ENCODE measurements around the gene GALNT2. TPM values are rescaled to one million over a fixed set of nuclear protein-coding genes. Genes with fewer than 3 reads are reported as not detected.
A peak's percentile ranks its signal among the peaks of the same experiment; 100 is the strongest.

GALNT2 gene
- total RNA-seq (10 to 100 TPM; 38.6 to 95.7 (median 83.7) TPM), polyA plus RNA-seq (100 to 1,000 TPM in 1 of 2 donors, 10 to 100 TPM in 1; 53.6 to 142 TPM)
- long read RNA-seq, donor 1, full-length matches to known transcripts = 55 of 177 reads
- long read RNA-seq, donor 1, partial matches to known transcripts = 15 of 177 reads
- long read RNA-seq, donor 1, other reads (novel, unspliced or antisense) = 107 of 177 reads
- long read RNA-seq, donor 2, full-length matches to known transcripts = 19 of 37 reads
- long read RNA-seq, donor 2, partial matches to known transcripts = 18 of 37 reads
- long read RNA-seq, donor 2, other reads (novel, unspliced or antisense) = 0 of 37 reads
- long read RNA-seq, donor 3, full-length matches to known transcripts = 72 of 167 reads
- long read RNA-seq, donor 3, partial matches to known transcripts = 86 of 167 reads
- long read RNA-seq, donor 3, other reads (novel, unspliced or antisense) = 9 of 167 reads

DNA sequence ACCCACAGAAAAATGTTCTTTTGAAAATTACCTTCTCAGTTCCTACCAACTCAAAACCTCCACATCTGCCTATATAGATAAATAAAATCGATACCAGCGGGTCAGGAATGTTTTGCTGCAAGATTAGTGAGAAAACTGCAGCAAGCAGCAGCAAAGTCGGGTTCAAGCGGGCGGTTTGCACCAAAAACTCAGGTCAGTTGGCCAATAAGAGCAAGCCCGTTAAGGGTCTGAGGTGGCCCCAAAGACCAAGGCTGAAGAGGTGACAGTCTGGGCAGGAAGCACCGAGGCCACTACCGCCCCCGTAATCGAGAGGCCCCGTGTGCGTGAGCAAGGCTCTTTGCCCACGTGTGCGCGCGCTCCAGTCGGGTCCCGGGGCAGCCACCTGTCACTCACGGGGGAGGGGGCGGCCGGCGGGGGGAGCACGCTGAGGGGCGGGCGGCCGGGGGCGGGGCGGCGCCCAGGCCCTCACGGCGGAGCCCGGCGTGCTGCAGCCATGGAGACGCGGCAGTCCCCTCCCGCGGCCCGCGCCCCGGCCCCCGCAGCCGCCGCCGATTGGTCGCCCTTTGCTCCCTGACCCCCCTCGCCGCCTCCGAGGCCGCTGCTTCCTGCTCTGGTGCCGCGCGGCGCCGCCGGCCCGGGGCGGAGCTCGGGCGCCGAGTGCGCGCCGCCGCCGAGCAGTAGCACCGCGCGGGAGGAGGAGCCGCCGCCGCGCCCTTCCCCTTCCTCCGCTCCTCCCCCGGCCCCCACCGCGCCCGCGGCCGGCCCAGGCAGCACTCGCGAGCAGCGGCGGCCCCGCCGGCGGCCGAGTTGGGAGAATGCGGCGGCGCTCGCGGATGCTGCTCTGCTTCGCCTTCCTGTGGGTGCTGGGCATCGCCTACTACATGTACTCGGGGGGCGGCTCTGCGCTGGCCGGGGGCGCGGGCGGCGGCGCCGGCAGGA is at the start of gene GALNT2:
TSS of gene GALNT2 (plus strand) at position 773 of the 939 bp plus-strand sequence. CDS start at position 816, 43 bp downstream.
- peaks cover 7% of the 10 kb centered on the region for H3K4me1 ChIP-seq (ENCODE audit: insufficient read depth)
- 1 to 2% (median 1%) methylated on average over 24 to 103 of the region's 104 CpGs for WGBS, 3 donors
- TF ChIP-seq EP300 (IDR thresholded peaks at IDR 0.05) (no peak), POLR2A (IDR thresholded peaks at IDR 0.05) (peak; percentile 65)
- TF ChIP-seq, protein P1, sequence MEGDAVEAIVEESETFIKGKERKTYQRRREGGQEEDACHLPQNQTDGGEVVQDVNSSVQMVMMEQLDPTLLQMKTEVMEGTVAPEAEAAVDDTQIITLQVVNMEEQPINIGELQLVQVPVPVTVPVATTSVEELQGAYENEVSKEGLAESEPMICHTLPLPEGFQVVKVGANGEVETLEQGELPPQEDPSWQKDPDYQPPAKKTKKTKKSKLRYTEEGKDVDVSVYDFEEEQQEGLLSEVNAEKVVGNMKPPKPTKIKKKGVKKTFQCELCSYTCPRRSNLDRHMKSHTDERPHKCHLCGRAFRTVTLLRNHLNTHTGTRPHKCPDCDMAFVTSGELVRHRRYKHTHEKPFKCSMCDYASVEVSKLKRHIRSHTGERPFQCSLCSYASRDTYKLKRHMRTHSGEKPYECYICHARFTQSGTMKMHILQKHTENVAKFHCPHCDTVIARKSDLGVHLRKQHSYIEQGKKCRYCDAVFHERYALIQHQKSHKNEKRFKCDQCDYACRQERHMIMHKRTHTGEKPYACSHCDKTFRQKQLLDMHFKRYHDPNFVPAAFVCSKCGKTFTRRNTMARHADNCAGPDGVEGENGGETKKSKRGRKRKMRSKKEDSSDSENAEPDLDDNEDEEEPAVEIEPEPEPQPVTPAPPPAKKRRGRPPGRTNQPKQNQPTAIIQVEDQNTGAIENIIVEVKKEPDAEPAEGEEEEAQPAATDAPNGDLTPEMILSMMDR (IDR thresholded peaks at IDR 0.05) = peak in 1 of 3 donors; percentile 6
- intact Hi-C loops (cut with DNase I) = loop anchor here in 1 of 4 donors (5.0 kb wide), 1 partner anchor 404 kb away; no protein-coding TSS in a partner anchor
- DNase-seq = peak; percentile 87 to 91 (median 89)
- no peaks in the 10 kb centered on the region for H3K9me3 ChIP-seq
- H3K27me3 ChIP-seq = no peaks in the 10 kb centered on the region
- peak within 1 kb of the TSS; percentile 86 to 94 for H3K27ac ChIP-seq
- H3K36me3 ChIP-seq = no peaks in the 10 kb centered on the region
- peak within 1 kb of the TSS; percentile 81 for H3K4me3 ChIP-seq

GRCh38 chr1:230020451-230020850 is 46.6 kb upstream of the GALNT2 start:
- DNase-seq = no peak
- Histone ChIP-seq H3K4me3 (no peak overlapping the region), H3K27me3 (no peaks in the 10 kb centered on the region), H3K36me3 (no peaks in the 10 kb centered on the region), H3K4me1 (ENCODE audit: insufficient read depth) (no peaks in the 10 kb centered on the region), H3K27ac (no peak overlapping the region), H3K9me3 (no peaks in the 10 kb centered on the region)
- WGBS, 3 donors = 91 to 94% (median 94%) methylated on average over 3 of the region's 3 CpGs
- intact Hi-C loops (cut with DNase I) = no loop called here
- no peak for TF ChIP-seq EP300 (IDR thresholded peaks at IDR 0.05)
- no peak for TF ChIP-seq POLR2A (IDR thresholded peaks at IDR 0.05)
- TF ChIP-seq, protein P1 (IDR thresholded peaks at IDR 0.05) = no peak

GRCh38 chr1:230022666-230023380 is 44.2 kb upstream of the GALNT2 start:
- Histone ChIP-seq H3K4me1 (ENCODE audit: insufficient read depth) (no peaks in the 10 kb centered on the region), H3K27ac (no peak overlapping the region), H3K36me3 (no peaks in the 10 kb centered on the region), H3K27me3 (no peaks in the 10 kb centered on the region), H3K4me3 (no peak overlapping the region), H3K9me3 (no peaks in the 10 kb centered on the region)
- TF ChIP-seq, protein P1 (IDR thresholded peaks at IDR 0.05) = no peak
- TF ChIP-seq EP300 (IDR thresholded peaks at IDR 0.05) (no peak), POLR2A (IDR thresholded peaks at IDR 0.05) (no peak)
- DNase-seq = no peak
- intact Hi-C loops (cut with DNase I) = no loop called here
- WGBS, 3 donors = 77 to 81% (median 77%) methylated on average over 6 of the region's 6 CpGs

GRCh38 chr1:230025686-230026085 is 41.4 kb upstream of the GALNT2 start:
- WGBS, 3 donors = 85 to 87% (median 85%) methylated on average over 3 of the region's 3 CpGs
- Histone ChIP-seq H3K27me3 (no peaks in the 10 kb centered on the region), H3K36me3 (no peaks in the 10 kb centered on the region), H3K4me3 (no peak overlapping the region), H3K9me3 (no peaks in the 10 kb centered on the region), H3K27ac (no peak overlapping the region), H3K4me1 (ENCODE audit: insufficient read depth) (no peaks in the 10 kb centered on the region)
- TF ChIP-seq, protein P1 (IDR thresholded peaks at IDR 0.05) = no peak
- no peak for TF ChIP-seq EP300 (IDR thresholded peaks at IDR 0.05)
- no peak for TF ChIP-seq POLR2A (IDR thresholded peaks at IDR 0.05)
- intact Hi-C loops (cut with DNase I) = no loop called here
- no peak for DNase-seq

Data from ovary (tissue), 10 donors.